ENCODE data around the gene AVPR2. TPM values are rescaled to one million over a fixed set of nuclear protein-coding genes. Genes with fewer than 3 reads are reported as not detected.

Gene AVPR2
- polyA plus RNA-seq, 2 of the 4 experiments (the other 2 are of a cell fraction) = not detected

- no peak for TF ChIP-seq PBX3 (IDR thresholded peaks at IDR 0.05)
- no peak for TF ChIP-seq ELK1 (IDR thresholded peaks at IDR 0.05; ENCODE audit: low read depth, low read length)
- no peak for TF ChIP-seq MAZ (IDR thresholded peaks at IDR 0.05; ENCODE audit: borderline replicate concordance, low read depth, low read length)
- TF ChIP-seq EHMT2 (IDR thresholded peaks at IDR 0.05; ENCODE audit: low read depth) = no peak
- no peak for TF ChIP-seq BHLHE40 (IDR thresholded peaks at IDR 0.05; ENCODE audit: low read depth, low read length)
- no peak for TF ChIP-seq HDAC2 (IDR thresholded peaks at IDR 0.05)
- TF ChIP-seq CBX8 (IDR thresholded peaks at IDR 0.05) = no peak
- TF ChIP-seq, protein P1, sequence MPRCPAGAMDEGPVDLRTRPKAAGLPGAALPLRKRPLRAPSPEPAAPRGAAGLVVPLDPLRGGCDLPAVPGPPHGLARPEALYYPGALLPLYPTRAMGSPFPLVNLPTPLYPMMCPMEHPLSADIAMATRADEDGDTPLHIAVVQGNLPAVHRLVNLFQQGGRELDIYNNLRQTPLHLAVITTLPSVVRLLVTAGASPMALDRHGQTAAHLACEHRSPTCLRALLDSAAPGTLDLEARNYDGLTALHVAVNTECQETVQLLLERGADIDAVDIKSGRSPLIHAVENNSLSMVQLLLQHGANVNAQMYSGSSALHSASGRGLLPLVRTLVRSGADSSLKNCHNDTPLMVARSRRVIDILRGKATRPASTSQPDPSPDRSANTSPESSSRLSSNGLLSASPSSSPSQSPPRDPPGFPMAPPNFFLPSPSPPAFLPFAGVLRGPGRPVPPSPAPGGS (IDR thresholded peaks at IDR 0.05) = no peak
- no peak for TF ChIP-seq TFCP2L1 (CRISPR knock-in tag; IDR thresholded peaks at IDR 0.05)
- no peak for TF ChIP-seq MAFK (IDR thresholded peaks at IDR 0.05; ENCODE audit: partially characterized antibody)
- no peak for TF ChIP-seq ATOH8 (CRISPR knock-in tag; IDR thresholded peaks at IDR 0.05; ENCODE audit: low read depth)
- no peak for TF ChIP-seq EHF (CRISPR knock-in tag; IDR thresholded peaks at IDR 0.05)
- TF ChIP-seq POLR2AphosphoS2 (conservative IDR thresholded peaks at IDR 0.05; ENCODE audit: low read length) = peak; percentile 66; the same call in 1 of the 2 replicates
- no peak for TF ChIP-seq ZSCAN20 (CRISPR knock-in tag; IDR thresholded peaks at IDR 0.05)
These were observed 42.7 kb downstream of the AVPR2 start (continued) for GRCh38 chrX:153947009-153947769.

GRCh38 chrX:153948002-153948466 lies 43.6 kb downstream of the AVPR2 start:
- no peaks in the 10 kb centered on the region for H3K9me3 ChIP-seq
- H3K27ac ChIP-seq = no peak overlapping the region
- H3K4me2 ChIP-seq = no peak overlapping the region
- FAIRE-seq (no peak), ATAC-seq (peak in 1 of 2 experiments; percentile 2; a peak in 2 of 6 replicates), DNase-seq (ENCODE audit: low read depth in 1 of 2, low spot score in 1 of 2) (no peak)
- H3K4me3 ChIP-seq = no peak overlapping the region
- peaks cover 3% of the 10 kb centered on the region; the same call in 1 of the 3 replicates for H3K4me1 ChIP-seq
- 69% methylated on average over 10 of the region's 10 CpGs for WGBS (ENCODE audit: missing lambda C conversion rate)
- TF ChIP-seq PHF8 (IDR thresholded peaks at IDR 0.05; ENCODE audit: borderline replicate concordance, low read depth) = no peak
- no peak for TF ChIP-seq CHD4 (IDR thresholded peaks at IDR 0.05; ENCODE audit: borderline replicate concordance)
- TF ChIP-seq RNF2 (IDR thresholded peaks at IDR 0.05; ENCODE audit: borderline replicate concordance, low read depth) = no peak
- TF ChIP-seq TP53 (CRISPR knock-in tag; IDR thresholded peaks at IDR 0.05) = no peak
- no peak for TF ChIP-seq HOXB13 (CRISPR knock-in tag; IDR thresholded peaks at IDR 0.05; ENCODE audit: low read depth)
- no peak for TF ChIP-seq ZC3H11A (IDR thresholded peaks at IDR 0.05)
- CTCF ChIA-PET = interaction anchor here (0.7 to 17.9 kb wide), 16 partner anchors 8 to 1006 kb away, joined by 3 to 363 read pairs (median 6); partner anchors contain the start of genes ARHGAP4, NAA10 and PLXNB3
- POLR2A ChIA-PET = no interaction called here
